NCI-H146 (cell line): ENCODE data around the gene CYTH3.
"Not testable (repeated sequence)": the region's sequence is repeated elsewhere in the genome, so short reads cannot be mapped to it uniquely, and the experiment has no call there.

Experiments
- DNase-seq: peaks from one replicate; lab custom pipeline; 2025; lab: John Stamatoyannopoulos, UW

The CYTH3 gene

DNA sequence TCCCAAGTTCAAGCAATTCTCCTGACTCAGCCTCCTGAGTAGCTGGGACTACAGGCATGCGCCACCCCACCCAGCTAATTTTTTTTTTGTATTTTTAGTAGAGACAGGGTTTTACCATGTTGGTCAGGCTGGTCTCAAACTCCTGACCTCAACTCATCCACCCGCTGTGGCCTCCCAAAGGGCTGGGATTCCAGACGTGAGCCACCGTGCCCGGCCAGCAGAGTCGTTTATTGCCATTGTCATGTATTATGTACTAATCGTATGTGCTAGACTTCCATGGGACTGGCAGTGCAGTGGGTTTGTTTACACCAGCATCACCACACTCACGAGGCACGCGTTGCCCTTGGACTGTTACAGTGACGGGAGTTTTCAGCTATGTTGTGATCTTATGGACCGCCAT is 120.9 kb downstream of the CYTH3 start:
- DNase-seq, result not testable (repeated sequence)

GRCh38 chr7:6149996-6150395 is 122.4 kb downstream of the CYTH3 start:
- DNase-seq, result no peak

DNA sequence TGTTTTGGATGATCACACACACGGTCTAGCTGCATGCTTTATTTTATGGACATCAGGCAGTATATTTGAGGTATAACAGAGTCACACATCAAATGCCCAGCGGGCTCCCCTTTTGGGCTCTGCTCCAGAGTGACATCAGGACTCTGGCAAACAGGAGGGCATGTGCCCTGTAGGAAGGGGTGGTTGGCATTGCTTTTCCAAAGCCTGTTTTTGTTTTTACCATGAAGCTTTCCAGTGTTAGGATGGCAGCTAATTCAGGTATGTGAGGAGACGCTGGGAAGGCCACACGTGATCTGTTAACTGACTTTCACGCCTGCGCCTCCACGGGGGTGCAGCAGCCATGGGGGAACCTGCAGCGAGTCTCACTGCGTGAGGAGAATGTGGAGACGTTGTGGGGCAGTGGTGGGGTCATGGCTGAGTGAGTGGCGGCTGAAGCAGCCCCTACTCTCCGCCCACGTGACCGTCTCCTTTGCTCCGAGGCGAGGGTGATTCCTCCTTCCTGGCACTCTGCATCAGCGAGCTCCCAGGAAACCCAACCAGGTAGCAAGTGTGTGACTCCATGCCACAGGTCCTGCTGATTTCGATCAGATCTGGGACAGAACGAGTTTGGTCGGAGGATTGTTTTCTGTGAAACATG is 123.6 kb downstream of the CYTH3 start:
- DNase-seq, result no peak

DNA sequence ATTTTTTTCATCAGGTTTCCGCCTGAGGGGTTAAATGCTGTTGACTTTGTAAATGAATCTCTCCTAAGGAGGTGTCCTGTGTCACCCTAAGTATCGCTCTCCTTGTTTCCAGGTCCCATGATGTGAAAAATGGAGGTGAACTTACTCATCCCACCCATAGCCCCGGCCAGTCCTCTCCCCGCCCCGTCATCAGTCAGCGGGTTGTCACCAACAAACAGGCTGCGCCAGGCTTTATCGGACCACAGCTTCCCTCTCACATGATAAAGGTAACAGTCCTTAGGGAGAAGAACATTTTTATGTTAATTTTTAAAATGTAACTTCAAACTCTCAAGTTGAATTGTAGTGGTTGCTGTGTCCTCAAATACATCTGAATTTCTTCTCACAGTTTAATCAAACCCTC is 124.8 kb downstream of the CYTH3 start:
- DNase-seq, result no peak

GRCh38 chr7:6146666-6147065 is 125.8 kb downstream of the CYTH3 start:
- DNase-seq, result no peak

DNA sequence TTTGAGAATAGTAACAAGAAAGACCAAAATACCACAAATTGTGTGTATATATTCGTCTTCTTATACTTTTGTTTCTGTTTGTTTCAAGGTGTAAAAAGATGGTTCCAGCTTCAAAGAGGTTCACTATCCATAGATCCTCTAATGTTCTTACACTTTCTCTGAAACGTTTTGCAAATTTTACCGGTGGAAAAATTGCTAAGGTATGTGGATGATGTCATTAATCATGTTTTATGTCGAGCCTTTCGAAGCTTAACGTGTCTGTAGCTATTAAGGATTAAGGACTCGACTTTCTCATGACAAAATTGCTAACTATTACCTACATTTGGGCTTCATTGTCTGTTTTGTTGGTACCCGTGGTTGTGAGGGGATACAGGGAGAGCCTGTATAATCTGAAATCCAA is 128.4 kb downstream of the CYTH3 start:
- no peak for DNase-seq

DNA sequence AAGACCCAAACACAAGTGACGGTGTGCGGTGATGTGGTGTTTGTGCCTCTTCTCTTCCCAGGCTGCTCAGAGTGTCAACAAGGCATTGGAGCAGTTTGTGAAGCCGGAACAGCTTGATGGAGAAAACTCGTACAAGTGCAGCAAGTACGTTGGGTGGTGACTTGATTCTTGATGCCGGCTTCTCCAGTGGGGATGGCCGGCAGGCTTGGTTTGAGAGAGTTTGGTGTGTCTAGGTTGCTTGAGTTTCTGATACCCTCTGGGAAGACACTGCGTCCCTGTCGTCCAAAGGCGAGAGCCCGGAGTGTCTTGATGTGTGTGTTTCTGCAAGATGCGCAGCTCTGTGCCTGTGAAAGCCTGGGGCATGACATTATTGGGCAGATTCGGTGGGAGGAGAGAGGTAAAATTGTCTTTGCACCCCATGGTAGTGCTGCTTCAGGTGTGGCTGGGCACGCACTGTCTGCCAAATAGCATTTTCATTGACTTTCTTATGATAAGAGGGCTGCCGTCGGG is 129.5 kb downstream of the CYTH3 start:
- DNase-seq, result no peak

GRCh38 chr7:6139189-6139996 is 133.0 kb downstream of the CYTH3 start:
- no peak for DNase-seq

GRCh38 chr7:6136475-6136874 is 135.9 kb downstream of the CYTH3 start:
- DNase-seq, result no peak

DNA sequence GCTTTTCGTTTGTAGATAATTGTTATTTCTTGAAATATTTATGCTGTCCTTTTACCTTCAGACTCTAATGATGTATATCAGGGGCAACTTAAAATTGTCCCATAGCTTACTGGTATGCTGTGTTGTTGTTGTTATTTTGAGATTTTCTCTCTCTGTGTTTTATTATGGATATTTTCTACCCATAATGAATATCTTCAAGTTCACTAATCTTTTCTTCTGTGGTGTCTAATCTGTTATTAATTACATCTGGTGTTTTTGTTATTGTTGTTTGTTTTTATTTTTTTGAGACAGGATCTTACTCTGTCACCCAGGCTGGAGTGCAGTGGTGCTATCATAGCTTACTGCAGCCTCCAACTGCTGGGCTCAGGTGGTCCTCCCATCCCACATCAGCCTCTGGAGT is 139.2 kb downstream of the CYTH3 start:
- no peak for DNase-seq

- DNase-seq, result no peak
Observed at GRCh38 chr7:6130007-6130587, 142.3 kb downstream of the CYTH3 start.

- DNase-seq, result no peak
Observed at GRCh38 chr7:6128205-6128604, 144.2 kb downstream of the CYTH3 start.

- DNase-seq, result no peak
Observed at GRCh38 chr7:6127110-6127490, 145.3 kb downstream of the CYTH3 start.

DNA sequence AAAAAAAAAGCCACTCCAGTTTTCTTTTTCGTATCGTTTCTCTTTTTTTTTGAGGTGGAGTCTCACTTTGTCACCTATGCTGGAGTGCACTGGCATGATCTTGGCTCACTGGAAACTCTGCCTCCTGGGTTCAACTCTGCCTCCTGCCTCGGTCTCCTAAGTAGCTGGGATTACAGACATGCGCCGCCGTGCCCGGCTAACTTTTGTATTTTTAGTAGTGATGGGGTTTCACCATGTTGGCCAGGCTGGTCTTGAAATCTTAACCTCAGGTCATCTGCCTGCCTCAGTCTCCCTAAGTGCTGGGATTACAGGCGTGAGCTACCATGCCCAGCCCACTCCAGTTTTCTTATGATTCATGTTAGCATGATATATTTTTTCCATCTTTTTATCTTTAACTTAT is 148.6 kb downstream of the CYTH3 start:
- DNase-seq, result no peak

GRCh38 chr7:6121141-6121540 is 151.3 kb downstream of the CYTH3 start:
- no peak for DNase-seq

DNA sequence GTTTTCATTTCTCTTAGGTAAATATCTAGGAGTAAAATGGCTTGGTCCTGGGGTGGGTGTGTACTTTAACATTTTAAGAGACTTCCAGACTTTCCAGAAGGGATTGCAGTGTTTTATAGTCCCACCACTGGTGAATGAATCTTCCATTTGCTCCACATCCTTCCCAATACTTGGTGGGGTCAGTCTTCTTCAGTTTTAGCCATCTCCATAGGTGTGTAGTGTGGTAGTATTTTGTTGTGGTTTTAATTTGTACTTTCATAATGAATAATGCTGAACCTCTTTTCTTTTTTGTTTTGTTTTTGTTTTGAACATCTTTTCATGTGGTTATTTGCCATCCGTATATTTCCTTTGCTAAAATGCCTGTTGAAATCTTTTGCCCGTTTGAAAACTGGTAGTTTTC is 154.9 kb downstream of the CYTH3 start:
- no peak for DNase-seq

DNA sequence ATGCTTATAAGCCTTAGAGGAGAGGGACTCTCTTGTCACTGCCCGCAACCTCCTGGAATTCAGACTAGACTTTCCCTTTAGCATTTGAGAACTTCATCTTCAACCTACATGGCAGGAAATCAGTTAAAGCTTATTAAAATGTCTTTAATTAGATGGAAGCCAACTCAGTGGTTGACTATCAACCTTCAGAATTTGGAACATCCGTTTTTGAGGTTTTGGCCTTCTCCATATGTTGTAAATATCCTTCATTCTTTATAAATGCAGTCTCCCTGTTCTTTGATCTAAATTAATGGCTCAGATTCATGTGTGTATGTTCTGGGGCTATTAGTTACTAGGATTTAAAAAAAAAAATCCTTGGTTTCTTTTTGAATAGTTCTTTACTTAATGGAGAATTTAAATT is 156.2 kb downstream of the CYTH3 start:
- DNase-seq, result no peak
